GM03348 (cell line): ENCODE data around the gene FBXL15.
"Not testable (repeated sequence)": the region's sequence is repeated elsewhere in the genome, so short reads cannot be mapped to it uniquely, and the experiment has no call there.

ENCODE experiments used
- DNase-seq: peaks from one replicate; pipeline ENCODE4 v3.0.0; 2012; ENCODE audit warnings: low spot score

Gene FBXL15

GRCh38 chr10:102431452-102432124 lies 11.0 kb downstream of the FBXL15 start:
- peak; percentile 73 for DNase-seq

GRCh38 chr10:102432162-102432950 lies 11.7 kb downstream of the FBXL15 start, which contains the start of gene CUEDC2:
Gene CUEDC2 (minus strand): TSS chr10:102432574. CDS start chr10:102425188, 7,386 bp downstream.
- DNase-seq, result peak; percentile 96

GRCh38 chr10:102433619-102434046 lies 13.0 kb downstream of the FBXL15 start:
- DNase-seq, result no peak

GRCh38 chr10:102434394-102435132 lies 13.9 kb downstream of the FBXL15 start:
- DNase-seq, result peak; percentile 80

GRCh38 chr10:102435133-102435497 lies 14.5 kb downstream of the FBXL15 start:
- no peak for DNase-seq

- DNase-seq, result peak; percentile 51
Measured at GRCh38 chr10:102435529-102436233, 15.0 kb downstream of the FBXL15 start.

GRCh38 chr10:102436312-102436711 lies 15.7 kb downstream of the FBXL15 start:
- DNase-seq, result no peak

GRCh38 chr10:102437515-102437914 lies 16.9 kb downstream of the FBXL15 start:
- DNase-seq, result no peak

GRCh38 chr10:102438374-102438773 lies 17.7 kb downstream of the FBXL15 start:
- no peak for DNase-seq

- no peak for DNase-seq
Measured at GRCh38 chr10:102444851-102445250, 24.2 kb downstream of the FBXL15 start.

GRCh38 chr10:102449321-102450123 lies 28.9 kb downstream of the FBXL15 start:
- no peak for DNase-seq

GRCh38 chr10:102450124-102450373 lies 29.4 kb downstream of the FBXL15 start:
- no peak for DNase-seq

- peak; percentile 94 for DNase-seq
Measured at GRCh38 chr10:102450374-102451104, 29.9 kb downstream of the FBXL15 start.

- no peak for DNase-seq
Measured at GRCh38 chr10:102451105-102451969, 30.7 kb downstream of the FBXL15 start, which contains the start of gene C10orf95. Gene C10orf95 (minus strand): TSS chr10:102451543. CDS start chr10:102451093, 450 bp downstream.

- peak; percentile 56 for DNase-seq
Measured at GRCh38 chr10:102452672-102453340, 32.2 kb downstream of the FBXL15 start.

GRCh38 chr10:102453502-102453901 lies 32.9 kb downstream of the FBXL15 start:
- DNase-seq, result no peak

GRCh38 chr10:102454662-102455487 lies 34.2 kb downstream of the FBXL15 start:
- not testable (repeated sequence) for DNase-seq

GRCh38 chr10:102455893-102456471 lies 35.3 kb downstream of the FBXL15 start:
- DNase-seq, result peak; percentile 62
